PC-9 (cell line): ENCODE measurements around the gene KCNMB2.

Source experiments
- CTCF ChIP-seq: fragments of 200-600 bp; sonication (generic); conservative IDR thresholded peaks from 2 replicates; pipeline ENCODE4 v1.6.1; 2017; ENCODE audit warnings: mixed run types, antibody characterized with exemption, mild to moderate bottlenecking, moderate library complexity
- EZH2 ChIP-seq: fragments of 200-600 bp; sonication (generic); IDR thresholded peaks from 2 replicates; pipeline ENCODE4 v1.8.0; 2017; ENCODE audit warnings: antibody characterized with exemption, low read depth

GRCh38 chr3:178645503-178645902 lies 109.3 kb downstream of the KCNMB2 start:
- TF ChIP-seq CTCF (no peak), EZH2 (no peak)
